HG03342 (cell line): ENCODE measurements around the gene CMTR2.

Source experiments
- ATAC-seq: cut with Tn5 transposase; IDR thresholded peaks from one replicate; pipeline ENCODE4 v1.9.1; 2021; ENCODE audit warnings: mild to moderate bottlenecking, moderate library complexity; ENCODE audit not compliant: unreplicated experiment

CMTR2 gene

GRCh38 chr16:71282943-71283342 lies 6.3 kb downstream of the CMTR2 start:
- ATAC-seq, result no peak

DNA sequence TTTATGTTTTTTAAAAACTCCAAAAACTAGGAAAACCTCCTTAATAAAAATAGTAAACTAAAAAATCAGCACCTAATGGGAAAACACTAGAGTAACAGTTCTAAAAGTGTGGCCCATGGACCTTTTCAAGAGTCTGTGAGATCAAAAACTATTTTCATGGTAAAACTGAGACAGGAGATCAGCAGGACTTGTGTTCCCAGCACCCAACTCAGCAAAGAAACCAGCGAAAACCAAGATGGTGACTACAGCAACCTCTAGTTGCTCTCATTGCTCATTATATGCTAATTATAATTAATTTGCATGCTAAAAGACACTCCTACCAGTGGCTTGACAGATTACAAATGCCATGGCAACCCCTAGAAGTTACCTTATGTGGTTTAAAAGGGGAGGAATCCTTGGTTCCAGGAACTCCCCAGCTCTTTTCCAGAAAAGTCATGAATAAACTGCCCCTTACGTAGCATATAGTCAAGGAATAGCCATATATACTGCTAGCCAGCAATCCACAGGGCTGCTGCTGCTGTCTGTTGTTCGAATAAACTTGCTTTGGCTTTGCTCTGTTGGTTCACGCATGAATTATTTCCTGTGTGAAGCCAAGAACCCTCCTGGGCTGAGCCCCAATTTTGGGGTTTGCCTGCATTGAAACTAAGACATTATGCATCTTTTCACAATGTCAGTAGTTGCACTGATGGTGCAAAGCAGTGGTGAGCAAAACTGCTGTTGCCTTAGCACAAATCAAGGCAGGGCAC lies 12.4 kb downstream of the CMTR2 start:
- ATAC-seq, result no peak

- no peak for ATAC-seq
Measured at GRCh38 chr16:71273384-71273783, 15.8 kb downstream of the CMTR2 start.

DNA sequence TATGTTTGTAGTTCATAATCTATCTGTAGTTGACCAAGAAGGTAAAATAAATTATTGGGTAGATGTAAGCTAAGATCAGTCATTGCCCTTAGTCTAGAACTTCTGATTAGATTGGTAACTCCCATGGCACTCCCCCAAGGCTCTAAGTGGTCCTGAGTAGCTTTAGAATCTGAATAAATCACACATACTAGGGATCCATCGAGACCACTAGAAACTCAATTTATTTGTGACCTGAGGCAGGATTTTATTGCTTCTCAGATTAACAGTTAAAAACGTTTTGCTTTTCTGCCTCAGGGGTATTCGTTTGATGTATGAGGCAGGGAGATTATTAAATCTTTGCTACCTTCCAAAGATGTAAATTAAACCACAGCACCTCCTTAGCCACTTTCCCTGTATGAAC lies 24.9 kb downstream of the CMTR2 start:
- ATAC-seq, result no peak

- no peak for ATAC-seq
Measured at GRCh38 chr16:71263582-71263981, 25.6 kb downstream of the CMTR2 start.

GRCh38 chr16:71262391-71262790 lies 26.8 kb downstream of the CMTR2 start:
- ATAC-seq, result no peak

GRCh38 chr16:71260995-71261394 lies 28.2 kb downstream of the CMTR2 start:
- ATAC-seq, result no peak

DNA sequence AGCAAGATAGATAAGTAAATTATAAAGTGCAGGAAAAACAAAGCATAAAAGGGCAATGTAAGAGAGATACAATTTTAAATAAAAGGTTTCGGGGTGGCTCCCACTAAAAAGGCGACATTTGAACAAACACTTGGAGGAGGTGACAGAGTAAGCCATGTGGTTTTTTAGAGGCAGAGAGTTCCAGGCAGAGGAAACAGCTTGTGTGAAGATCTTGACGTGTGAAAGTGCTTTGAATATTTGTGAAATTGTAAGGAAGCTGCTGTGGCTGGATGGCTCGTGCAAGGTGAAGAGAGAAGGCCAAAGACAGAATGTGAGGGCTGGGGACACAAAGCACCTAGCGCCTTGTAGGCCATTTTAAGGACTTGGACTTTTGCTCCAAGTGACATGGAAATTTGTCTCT lies 30.1 kb downstream of the CMTR2 start:
- ATAC-seq, result no peak

- no peak for ATAC-seq
Measured at GRCh38 chr16:71258372-71258771, 30.8 kb downstream of the CMTR2 start.

GRCh38 chr16:71257768-71258167 lies 31.4 kb downstream of the CMTR2 start:
- no peak for ATAC-seq

DNA sequence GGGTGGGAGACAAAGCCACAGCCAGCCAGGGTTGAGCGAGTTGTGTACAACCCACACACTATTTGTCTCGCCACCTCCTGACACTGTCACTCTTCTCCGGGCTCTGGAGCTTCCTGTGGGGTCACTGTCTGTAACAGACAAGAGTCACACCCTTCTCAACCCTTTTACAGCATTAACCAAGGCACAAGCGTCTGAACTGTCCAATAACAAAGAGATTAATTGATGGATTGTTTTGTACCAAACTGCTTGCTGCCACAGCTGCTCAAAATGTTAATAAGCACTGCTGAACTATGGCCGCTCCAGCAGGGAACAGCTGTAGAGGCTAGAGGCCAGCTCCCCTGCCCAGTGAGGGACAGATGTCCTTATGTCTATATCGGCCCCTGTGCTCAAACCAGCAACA lies 33.5 kb downstream of the CMTR2 start:
- ATAC-seq, result no peak

- ATAC-seq, result peak; percentile 44
Measured at GRCh38 chr16:71254832-71255525, 34.2 kb downstream of the CMTR2 start.

GRCh38 chr16:71250461-71251235 lies 38.6 kb downstream of the CMTR2 start:
- ATAC-seq, result no peak

- ATAC-seq, result no peak
Measured at GRCh38 chr16:71249399-71249798, 39.8 kb downstream of the CMTR2 start.

DNA sequence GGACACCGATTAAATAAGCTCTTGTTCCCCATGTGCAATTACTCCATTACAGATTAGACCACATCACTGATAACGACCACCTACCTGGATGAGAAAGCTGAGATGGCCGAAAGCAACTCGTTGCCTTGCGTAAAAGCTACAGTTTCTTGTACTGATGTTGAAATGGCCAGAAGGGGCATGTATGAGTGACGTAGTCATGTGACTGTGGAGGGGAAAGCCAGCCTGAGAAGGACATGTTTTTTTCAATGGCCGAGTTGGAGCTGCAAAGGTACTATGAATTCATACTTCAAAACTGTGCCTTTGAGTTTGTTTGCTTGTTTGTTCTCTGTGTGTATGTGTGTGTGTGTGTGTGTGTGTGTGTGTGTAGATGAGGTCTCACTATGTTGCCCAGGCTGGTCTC lies 41.7 kb downstream of the CMTR2 start:
- ATAC-seq, result no peak

GRCh38 chr16:71246309-71246708 lies 42.9 kb downstream of the CMTR2 start:
- ATAC-seq, result no peak

DNA sequence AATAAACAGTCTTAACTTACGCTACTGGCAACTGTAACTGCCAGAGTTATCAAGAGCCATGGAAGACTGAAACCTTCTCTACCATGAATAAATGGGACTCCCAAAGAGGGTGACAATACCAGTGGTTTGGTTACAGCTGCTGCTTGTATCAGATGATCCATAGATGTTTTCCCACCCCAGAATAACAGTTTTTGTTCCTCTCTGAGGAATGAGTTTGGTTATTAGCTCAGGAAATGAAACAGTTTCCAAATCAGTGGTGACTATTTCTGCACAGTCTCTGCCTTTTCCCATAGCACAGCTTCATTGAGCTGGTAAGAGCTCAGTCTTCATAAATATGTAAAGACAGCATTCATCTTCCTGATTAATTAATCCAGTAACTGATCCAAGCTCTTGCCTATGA lies 44.7 kb downstream of the CMTR2 start:
- ATAC-seq, result no peak

GRCh38 chr16:71242601-71243000 lies 46.6 kb downstream of the CMTR2 start:
- no peak for ATAC-seq

- no peak for ATAC-seq
Measured at GRCh38 chr16:71242036-71242435, 47.2 kb downstream of the CMTR2 start.
